Posterior vena cava (tissue), 2 donors: ENCODE measurements around the gene FCRLA. TPM values are rescaled to one million over a fixed set of nuclear protein-coding genes. Genes with fewer than 3 reads are reported as not detected.
"Not testable (repeated sequence)": the region's sequence is repeated elsewhere in the genome, so short reads cannot be mapped to it uniquely, and the experiment has no call there.

Source experiments
- DNase-seq: peaks from one replicate; pipeline ENCODE4 v3.0.0-alpha.2; 2020; ENCODE audit warnings: low spot score
- intact Hi-C, 2 donors: fragments of 100-400 bp; cut with DNase I; formaldehyde crosslinking; loops; one replicate each; pipeline versions ENCODE4 v1.14.1 to v1.14.2; 2022 to 2023
- long read RNA-seq, 2 donors: library from polyadenylated mRNA; unstranded; transcript quantifications; one replicate each; pipeline ENCODE4 v2.0.0, GENCODE V29; 2020 to 2021
- total RNA-seq, 2 donors: library from RNA; stranded (reverse); fragmentation: NEBNext Ultra II Directional; extraction: Animal tissue kit (Norgen Biotek cat#: 25700); gene quantifications; one replicate each; pipeline ENCODE4 v1.2.1, GENCODE V29; 2021
- donor health status: DM: yes; HTN: yes; CAD: no.
- donor health status: DM: yes; HTN: yes; CAD: no.

Gene FCRLA
- under 1 TPM in 1 of 2 donors, not detected in 1; 0.19 TPM for total RNA-seq
- long read RNA-seq, donor 1, result 0 reads
- long read RNA-seq, donor 2, partial matches to known transcripts, result 0 of 1 reads
- long read RNA-seq, donor 2, other reads (novel, unspliced or antisense), result 0 of 1 reads

DNA sequence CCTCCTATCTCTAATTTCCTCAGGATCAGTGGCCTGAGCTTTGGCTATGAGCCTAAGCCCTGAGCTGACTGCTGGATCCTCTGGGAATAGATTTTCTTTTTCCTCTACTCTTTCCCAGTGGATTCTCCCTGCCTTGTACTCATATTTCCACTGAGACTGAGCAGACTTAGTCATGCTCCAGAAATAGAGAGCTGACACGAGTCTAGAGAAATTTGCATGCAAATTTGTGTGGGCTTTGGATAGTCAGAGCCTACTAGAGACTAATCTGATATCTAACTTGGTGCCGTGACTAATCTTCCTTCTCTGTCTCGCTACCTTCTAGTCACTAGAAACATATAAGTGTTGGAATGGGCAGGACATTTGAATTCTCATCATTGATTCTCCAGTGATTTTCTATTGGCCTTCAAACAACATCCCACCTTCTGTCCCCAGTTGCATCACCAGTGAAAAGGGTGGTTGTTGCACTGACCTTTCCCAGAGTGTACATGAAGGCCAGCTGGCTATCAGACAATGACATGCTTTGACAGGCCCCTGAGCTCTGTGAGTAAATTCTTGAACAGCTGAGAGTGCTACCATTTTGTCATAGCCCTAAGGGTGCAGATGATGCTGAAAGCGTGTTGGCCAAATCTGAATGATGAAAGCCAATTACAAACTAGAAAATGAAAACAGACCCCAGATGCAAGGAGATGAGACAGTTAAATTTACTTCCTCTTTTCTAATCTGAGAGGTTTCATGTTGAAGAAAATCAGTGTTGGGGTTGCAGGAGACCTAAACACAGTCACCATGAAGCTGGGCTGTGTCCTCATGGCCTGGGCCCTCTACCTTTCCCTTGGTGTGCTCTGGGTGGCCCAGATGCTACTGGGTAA is at the start of gene FCRLA:
FCRLA (plus strand) TSS at position 748 of the 866 bp plus-strand sequence; CDS start at position 784, 36 bp downstream.
- intact Hi-C loops, result no loop called here
- no peak for DNase-seq

GRCh38 chr1:161658524-161658923 is 48.5 kb upstream of the FCRLA start:
- intact Hi-C loops, DNase-seq: not testable (repeated sequence)

GRCh38 chr1:161661660-161662311 is 45.2 kb upstream of the FCRLA start:
- DNase-seq, intact Hi-C loops: not testable (repeated sequence)

- intact Hi-C loops, DNase-seq: not testable (repeated sequence)
Observed at GRCh38 chr1:161662684-161663339, 44.2 kb upstream of the FCRLA start, which contains the start of gene FCGR2B. FCGR2B (plus strand) TSS chr1:161663143; CDS start chr1:161663242, 99 bp downstream.

DNA sequence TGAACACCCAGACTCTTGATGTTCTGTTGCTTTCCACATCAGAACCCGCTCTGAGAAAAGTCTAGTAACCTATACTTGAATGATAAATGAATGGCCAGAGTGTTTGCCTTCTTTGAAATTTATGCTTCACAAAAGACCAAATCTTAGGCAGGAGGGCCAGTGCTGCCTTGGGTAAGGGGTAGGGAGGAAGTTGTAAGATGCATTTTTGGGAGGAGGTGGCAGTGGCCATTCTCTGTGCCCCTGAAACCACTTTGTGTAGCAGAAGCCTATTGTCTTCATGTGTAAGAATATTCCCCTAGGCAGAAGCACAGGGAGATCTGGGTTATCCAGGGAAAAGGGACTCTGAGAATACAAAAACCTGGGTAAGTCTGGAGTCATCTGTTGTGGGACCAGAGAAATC is 43.5 kb upstream of the FCRLA start:
- intact Hi-C loops, DNase-seq: not testable (repeated sequence)

DNA sequence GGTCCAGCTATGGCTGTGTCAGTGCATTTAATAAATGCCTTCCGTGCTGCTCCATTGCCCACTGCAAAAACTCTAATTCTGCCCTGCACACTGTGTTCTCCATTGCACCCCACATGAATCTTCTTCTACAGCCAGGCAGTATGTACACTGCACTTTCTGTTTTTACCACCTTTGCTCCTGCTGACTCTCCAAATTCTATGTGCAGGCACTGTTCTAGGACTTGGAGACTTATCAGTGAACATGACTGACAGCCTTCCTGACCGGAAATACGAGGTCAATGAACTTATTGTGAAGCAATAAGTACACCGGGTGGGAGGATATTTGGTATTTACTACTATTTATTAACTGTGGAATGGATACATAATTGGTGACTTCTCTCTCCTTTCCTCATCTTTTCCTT is 42.3 kb upstream of the FCRLA start:
- intact Hi-C loops, DNase-seq: not testable (repeated sequence)

- intact Hi-C loops, result not testable (repeated sequence)
- DNase-seq, result peak; percentile 79
Observed at GRCh38 chr1:161671045-161672020, 35.7 kb upstream of the FCRLA start.

DNA sequence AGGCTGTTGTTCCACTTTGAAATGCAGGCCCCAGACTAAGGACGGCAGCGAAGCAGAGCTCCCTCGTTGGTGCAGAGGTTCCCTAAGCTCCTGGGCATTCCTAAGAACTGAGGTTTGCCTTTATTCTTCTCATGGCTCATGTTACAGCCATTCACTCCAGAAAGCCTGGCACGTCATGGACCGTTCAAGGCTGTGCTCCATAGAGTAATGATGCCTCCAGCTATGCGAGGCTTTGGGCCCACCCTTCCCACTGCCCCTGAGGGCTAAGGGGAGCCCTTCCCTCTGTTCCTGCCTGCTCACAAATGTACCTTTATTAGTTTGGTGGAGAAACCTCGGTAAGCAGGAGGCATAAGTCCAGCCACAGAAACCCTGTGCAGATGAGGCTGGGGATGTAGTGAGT is 33.6 kb upstream of the FCRLA start:
- intact Hi-C loops, DNase-seq: not testable (repeated sequence)

- DNase-seq, intact Hi-C loops: not testable (repeated sequence)
Observed at GRCh38 chr1:161674447-161674846, 32.6 kb upstream of the FCRLA start.

DNA sequence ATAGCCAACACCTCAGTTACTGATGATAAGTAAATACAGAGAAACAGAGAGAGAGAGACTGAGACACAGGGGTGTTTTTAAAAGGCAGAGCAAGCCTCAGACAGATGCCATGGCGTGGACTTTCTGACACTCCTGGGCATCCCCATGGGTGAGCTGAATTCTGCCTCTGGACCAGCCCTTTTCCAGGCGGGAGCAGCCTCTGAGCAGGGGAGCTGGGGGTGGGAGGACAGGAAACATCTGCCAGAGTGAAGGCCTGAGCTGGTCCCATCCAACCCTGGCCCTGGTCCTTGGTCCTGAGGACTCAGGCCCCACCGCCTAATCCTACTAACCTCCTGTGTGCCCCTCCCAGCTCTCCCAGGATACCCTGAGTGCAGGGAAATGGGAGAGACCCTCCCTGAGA is 32.1 kb upstream of the FCRLA start:
- DNase-seq, intact Hi-C loops: not testable (repeated sequence)

- intact Hi-C loops, result no loop called here
- DNase-seq, result no peak
Observed at GRCh38 chr1:161676441-161676840, 30.6 kb upstream of the FCRLA start.

DNA sequence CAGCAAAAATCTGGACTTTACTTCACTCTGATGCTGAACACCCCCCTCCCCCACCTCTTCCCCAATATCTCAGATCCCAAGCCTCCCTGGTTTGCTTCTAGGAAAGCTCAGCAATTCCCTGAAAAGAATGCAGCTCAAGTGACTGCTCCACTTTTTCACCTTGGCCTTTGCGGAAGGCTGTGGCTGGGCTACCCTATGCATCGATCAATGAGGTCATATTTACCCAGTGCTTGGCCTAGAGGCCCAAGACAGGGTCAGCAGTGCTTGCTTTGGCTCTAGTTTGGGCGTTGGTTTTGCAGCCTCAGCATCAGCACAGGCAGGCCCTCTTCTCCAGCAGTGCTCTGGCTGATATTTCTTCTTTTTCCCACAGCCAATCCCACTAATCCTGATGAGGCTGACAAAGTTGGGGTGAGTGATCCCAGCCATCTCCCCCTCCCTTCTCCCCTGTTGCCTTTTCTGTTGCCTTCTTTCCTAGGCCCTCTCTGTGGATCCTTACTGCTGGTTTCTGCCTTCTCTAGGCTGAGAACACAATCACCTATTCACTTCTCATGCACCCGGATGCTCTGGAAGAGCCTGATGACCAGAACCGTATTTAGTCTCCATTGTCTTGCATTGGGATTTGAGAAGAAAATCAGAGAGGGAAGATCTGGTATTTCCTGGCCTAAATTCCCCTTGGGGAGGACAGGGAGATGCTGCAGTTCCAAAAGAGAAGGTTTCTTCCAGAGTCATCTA is 29.9 kb upstream of the FCRLA start:
- intact Hi-C loops, result no loop called here
- DNase-seq, result no peak

DNA sequence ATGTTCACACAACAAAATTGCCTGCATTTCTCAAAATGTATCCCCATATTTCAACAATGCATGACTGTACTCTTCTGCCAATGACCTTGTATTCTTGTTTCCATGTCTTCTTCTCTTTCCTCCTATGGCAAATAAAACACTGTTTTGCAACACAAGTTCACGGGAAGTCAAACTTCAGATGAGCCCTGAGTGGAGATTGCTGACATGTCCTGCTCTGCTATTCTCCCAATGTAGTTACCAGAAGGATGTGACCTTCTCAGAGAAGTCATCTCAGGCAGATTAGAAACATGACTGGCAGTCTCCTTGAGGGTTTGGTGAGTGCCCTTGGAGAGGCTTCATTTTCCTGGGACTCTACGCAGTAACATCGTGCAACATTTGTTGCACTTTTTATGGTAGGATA is 28.5 kb upstream of the FCRLA start:
- intact Hi-C loops, result no loop called here

DNA sequence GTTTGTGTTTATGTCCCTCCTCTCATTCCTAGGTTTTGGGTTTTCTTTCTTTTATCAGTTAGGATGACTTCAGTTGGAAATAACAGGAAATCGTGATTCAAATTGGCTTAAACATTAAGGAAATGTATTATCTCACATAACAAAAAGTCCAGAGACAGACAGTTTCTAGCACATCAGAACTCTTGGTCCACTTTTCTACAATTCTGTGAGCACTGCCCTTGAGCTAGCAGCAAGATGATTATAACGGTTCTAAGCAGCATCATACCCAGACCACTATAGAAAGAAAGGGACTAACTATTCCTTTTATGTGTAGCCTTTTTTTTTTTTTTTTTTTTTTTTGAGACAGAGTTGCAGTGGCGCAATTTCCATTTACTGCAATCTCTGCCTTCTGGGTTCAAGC is 25.1 kb upstream of the FCRLA start:
- DNase-seq, result no peak
- intact Hi-C loops, result no loop called here

More for the DNA sequence above, 28.5 kb upstream of the FCRLA start:
- DNase-seq, result no peak

GRCh38 chr1:161688946-161689345 is 18.1 kb upstream of the FCRLA start:
- intact Hi-C loops, result no loop called here
- DNase-seq, result no peak

DNA sequence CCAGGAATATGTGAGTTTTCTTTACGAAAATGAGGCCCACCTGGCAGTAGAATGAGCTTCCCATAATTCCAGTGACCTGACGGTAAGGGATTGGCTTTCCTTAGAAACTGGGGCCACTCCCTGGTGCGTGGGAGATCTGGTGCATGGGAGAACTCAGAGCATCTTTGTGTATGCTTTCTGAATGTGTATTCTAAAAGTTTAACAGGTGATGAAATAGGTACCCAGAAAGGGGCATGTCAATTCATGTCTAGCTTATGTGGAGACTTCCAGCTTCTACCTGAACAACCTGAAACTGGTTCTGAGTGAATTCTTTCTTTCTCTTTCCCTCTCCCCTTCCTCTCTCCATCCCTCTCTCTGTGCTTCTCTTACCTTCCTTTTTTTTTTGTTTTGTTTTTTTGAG is 15.2 kb upstream of the FCRLA start:
- intact Hi-C loops, result no loop called here
- no peak for DNase-seq

GRCh38 chr1:161693020-161693712 is 13.9 kb upstream of the FCRLA start:
- DNase-seq, result not testable (repeated sequence)

More at GRCh38 chr1:161693020-161693712, 13.9 kb upstream of the FCRLA start:
- intact Hi-C loops, result not testable (repeated sequence)
